NCI-H2196 (cell line): ENCODE data around the gene CEACAM3.

Experiments used
- DNase-seq: peaks from one replicate; lab custom pipeline; 2025; ENCODE audit not compliant: unreplicated experiment; lab: John Stamatoyannopoulos, UW

The CEACAM3 gene

GRCh38 chr19:41844601-41845000 lies 48.2 kb downstream of the CEACAM3 start, which contains the start of gene LYPD4:
Gene LYPD4, minus strand, starts transcription at chr19:41844683. Its CDS starts 5,398 bp downstream, at chr19:41839285.
- DNase-seq, result no peak

- DNase-seq, result no peak
Observed at GRCh38 chr19:41845001-41845050, 48.4 kb downstream of the CEACAM3 start, which contains the start of gene DMRTC2. Gene DMRTC2, plus strand, starts transcription at chr19:41845042. Its CDS starts 2,387 bp downstream, at chr19:41847429.

GRCh38 chr19:41845051-41845590 lies 48.7 kb downstream of the CEACAM3 start:
- DNase-seq, result no peak

GRCh38 chr19:41847351-41848105 lies 51.1 kb downstream of the CEACAM3 start:
- DNase-seq, result no peak

DNA sequence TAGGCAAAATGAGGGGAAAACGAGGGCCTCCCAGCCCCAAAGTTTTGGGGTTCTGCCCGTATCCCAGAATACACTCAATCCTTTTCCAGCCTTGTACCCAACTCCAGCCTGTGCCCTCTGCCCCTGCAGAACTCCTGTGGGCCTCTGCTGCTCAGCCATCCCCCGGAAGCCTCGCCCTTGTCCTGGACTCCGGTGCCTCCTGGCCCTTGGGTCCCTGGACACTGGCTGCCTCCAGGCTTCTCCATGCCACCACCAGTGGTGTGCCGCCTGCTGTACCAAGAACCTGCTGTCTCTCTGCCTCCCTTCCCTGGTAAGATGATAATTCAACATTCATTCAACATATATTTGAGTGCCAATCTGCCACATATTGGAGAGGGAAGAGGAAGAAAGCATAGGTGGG lies 52.3 kb downstream of the CEACAM3 start:
- no peak for DNase-seq

DNA sequence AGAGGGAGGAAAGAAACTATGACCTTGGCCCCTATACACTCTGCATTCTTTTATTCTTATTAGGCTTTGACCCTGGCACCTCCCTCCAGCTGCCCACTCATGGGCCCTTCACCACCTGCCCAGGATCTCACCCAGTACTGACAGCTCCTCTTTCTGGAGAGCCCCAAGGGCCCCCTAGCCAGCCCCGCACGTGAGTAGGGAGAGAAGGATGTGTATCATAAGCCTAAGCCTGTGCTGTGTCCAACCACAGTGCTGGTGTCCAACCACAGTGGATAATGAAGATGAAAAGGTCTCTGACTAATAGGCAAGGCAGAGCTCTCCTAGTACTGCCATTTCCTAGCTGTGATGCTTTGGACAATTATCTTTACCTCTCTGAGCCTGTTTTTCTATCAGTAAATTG lies 52.7 kb downstream of the CEACAM3 start:
- no peak for DNase-seq

- no peak for DNase-seq
Observed at GRCh38 chr19:41850381-41850780, 54.0 kb downstream of the CEACAM3 start.

GRCh38 chr19:41851456-41851855 lies 55.1 kb downstream of the CEACAM3 start:
- DNase-seq, result no peak

- DNase-seq, result no peak
Observed at GRCh38 chr19:41853344-41853743, 57.0 kb downstream of the CEACAM3 start.

DNA sequence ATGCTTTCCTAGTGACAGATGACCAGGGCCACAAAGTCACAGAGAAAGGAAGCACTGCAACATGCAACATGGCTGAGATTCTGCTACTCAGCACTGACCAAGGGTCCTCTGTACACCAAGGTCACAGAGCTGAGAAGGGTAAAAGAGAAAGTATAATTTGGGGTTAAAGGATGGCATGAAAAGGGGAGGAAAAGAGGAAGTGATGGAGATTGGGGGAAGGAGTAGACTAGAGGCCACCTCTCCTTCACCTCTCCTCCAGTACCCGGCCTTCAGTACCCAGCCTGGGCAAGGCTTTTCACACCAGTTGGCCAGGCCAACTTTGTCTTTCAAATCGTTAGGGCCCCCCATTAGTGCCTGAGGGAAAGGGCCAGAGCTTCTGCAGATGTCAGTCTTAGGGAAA lies 57.4 kb downstream of the CEACAM3 start:
- DNase-seq, result no peak

DNA sequence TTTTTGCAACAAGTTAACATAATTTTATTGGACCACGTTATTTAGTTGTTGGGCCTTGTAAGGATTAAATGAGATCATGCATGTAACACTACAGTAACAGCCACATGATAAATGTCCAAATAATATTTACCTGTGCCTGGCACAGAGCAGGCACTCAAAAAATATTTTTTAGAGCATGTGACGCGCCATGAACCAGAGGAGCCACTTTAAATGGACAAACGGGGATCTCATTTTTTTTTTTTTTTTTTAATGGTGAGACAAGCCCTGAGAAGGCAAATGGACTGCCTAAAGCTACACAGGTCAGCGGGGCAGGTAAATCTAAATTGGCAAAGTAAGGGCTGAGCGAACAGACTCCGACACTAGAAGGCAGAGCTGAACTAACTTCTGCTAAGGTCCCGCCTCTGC lies 62.8 kb downstream of the CEACAM3 start:
- DNase-seq, result no peak

DNA sequence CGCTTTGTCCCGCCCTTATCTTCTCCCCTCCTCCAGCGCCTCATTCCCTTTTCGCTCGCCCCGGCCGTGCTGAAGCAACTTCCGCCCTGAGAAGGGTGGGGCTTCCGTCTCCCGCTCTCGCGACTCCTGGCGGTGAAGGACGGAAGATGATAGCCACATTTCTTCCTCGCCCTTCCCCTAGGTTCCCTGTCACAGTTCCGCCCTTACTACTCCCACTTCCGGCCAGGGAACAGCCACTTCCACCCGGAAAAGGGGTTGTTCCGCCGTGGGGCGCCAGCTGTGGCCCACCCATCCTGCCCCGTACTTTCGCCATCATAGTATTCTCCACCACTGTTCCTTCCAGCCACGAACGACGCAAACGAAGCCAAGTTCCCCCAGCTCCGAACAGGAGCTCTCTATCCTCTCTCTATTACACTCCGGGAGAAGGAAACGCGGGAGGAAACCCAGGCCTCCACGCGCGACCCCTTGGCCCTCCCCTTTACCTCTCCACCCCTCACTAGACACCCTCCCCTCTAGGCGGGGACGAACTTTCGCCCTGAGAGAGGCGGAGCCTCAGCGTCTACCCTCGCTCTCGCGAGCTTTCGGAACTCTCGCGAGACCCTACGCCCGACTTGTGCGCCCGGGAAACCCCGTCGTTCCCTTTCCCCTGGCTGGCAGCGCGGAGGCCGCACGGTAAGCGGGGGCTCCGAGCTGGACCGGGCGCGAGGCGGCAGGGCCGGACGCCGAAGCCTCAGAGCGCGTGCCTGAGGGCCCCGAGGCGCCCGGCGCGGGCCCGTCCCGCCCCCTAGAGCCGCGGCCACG lies 63.4 kb downstream of the CEACAM3 start, which contains the start of gene RPS19:
Gene RPS19, plus strand, starts transcription at position 638 of the 801 bp plus-strand sequence. CDS start 520 bp downstream, outside the sequence.
- peak; percentile 99 for DNase-seq

DNA sequence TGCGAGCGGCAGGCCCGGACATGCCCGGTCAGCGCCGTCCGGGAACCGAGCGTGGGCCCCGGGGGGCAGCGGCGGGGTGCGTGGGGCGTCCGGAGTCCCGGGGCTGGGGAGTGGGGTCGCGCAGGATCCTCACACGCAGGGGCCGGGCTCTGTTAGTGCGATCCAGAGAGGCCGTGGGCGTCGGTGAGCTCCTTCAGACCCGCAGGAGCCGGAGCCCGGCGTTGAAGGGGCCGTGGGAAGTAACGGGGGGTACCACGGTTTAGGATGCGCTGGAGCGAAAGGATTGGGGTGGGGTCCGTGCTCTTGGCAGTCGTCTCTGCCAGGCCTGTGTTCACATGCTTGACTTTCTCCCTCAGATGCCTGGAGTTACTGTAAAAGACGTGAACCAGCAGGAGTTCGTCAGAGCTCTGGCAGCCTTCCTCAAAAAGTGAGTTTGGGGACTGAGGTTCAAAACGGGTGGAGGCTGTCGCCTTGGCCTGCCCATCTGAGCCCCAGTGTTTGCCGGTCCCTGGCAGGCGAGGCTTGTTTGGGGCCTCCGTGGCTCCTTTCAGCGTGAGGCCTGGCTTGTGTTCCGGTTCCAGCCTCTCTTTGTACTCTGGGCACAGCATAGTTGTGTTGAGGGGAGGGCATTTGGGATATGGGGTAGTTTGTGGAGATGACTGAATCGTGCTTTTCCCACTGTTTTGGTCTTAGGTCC lies 64.2 kb downstream of the CEACAM3 start:
- no peak for DNase-seq
